Stimulated activated CD4-positive, alpha-beta T cell treated with anti-CD3 and anti-CD28 coated beads, Interleukin-4, amount 100 ng/mL, for 1 hour (primary cell): ENCODE data around the gene RAPGEF1.
A peak's percentile ranks its signal among the peaks of the same experiment; 100 is the strongest.
"Not testable (repeated sequence)": the region's sequence is repeated elsewhere in the genome, so short reads cannot be mapped to it uniquely, and the experiment has no call there.

Experiments
- DNase-seq: peaks from one replicate; pipeline ENCODE4 v3.0.0-alpha.2; 2020

The RAPGEF1 gene, protein sequence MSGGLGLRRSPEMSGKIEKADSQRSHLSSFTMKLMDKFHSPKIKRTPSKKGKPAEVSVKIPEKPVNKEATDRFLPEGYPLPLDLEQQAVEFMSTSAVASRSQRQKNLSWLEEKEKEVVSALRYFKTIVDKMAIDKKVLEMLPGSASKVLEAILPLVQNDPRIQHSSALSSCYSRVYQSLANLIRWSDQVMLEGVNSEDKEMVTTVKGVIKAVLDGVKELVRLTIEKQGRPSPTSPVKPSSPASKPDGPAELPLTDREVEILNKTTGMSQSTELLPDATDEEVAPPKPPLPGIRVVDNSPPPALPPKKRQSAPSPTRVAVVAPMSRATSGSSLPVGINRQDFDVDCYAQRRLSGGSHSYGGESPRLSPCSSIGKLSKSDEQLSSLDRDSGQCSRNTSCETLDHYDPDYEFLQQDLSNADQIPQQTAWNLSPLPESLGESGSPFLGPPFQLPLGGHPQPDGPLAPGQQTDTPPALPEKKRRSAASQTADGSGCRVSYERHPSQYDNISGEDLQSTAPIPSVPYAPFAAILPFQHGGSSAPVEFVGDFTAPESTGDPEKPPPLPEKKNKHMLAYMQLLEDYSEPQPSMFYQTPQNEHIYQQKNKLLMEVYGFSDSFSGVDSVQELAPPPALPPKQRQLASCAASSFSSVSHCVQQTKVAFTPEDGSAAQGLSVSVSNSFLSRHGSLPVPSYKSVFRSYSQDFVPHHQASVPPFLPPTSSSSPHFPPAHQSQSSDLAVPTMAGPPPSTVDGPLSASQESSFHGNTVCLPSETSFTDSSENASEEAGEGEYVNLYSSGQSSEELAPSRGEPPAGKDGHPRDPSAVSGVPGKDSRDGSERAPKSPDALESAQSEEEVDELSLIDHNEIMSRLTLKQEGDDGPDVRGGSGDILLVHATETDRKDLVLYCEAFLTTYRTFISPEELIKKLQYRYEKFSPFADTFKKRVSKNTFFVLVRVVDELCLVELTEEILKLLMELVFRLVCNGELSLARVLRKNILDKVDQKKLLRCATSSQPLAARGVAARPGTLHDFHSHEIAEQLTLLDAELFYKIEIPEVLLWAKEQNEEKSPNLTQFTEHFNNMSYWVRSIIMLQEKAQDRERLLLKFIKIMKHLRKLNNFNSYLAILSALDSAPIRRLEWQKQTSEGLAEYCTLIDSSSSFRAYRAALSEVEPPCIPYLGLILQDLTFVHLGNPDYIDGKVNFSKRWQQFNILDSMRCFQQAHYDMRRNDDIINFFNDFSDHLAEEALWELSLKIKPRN (N-terminal part only)

DNA sequence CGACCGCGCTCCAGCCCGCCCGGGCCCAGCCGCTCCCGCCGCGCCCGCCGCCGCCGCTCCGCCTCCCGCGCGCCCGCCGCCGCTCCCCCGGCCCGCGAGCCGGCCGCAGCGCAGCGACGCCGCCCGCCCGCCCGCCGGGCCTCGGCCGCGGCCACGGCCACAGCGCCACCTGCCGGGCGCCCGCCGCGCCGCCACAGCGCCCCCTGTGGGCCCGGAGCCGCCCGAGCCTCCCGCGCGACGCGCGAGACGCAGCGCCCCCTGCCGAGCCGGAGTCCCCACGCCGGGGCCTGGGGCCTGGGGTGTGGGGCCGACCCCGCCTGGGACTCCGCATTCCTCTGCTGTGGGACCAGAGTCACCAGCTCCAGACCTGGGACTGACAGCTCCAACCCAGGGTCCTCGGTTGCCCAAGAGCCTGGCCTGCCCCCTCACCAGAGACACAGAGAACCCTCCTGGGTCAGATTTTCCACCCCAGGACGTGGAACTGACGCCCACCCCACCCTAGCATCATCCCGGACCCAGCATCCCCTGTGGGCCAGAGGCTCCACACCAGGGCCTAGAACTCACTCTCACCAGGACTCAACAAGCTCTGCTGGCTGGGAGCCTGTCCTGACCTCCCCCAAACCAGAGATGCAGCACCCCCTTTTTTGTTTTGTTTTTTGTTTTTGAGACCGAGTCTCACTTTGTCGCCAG lies at the start of gene RAPGEF1:
TSS of gene RAPGEF1 (minus strand) at position 118 of the 690 bp plus-strand sequence. CDS start 246 bp downstream, outside the sequence.
- DNase-seq: peak; percentile 86

DNA sequence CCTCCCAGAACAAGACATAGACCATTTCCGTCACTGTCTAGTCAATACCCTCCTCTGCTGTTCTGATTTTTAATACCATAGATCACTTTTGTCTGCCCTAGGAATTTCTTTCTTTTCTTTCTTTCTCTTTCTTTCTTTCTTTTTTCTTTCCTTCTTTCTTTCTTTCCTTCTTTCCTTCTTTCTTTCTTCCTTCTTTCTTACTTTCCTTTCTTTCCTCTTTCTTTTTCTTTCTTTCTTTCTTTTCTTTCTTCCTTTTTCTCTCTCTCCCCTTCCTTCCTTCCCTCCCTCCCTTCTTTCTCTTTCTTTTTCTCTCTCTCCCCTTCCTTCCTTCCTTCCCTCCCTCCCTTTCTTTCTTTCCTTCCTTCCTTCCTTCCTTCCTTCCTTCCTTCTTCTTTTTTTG lies 49.0 kb upstream of the RAPGEF1 start:
- no peak for DNase-seq

DNA sequence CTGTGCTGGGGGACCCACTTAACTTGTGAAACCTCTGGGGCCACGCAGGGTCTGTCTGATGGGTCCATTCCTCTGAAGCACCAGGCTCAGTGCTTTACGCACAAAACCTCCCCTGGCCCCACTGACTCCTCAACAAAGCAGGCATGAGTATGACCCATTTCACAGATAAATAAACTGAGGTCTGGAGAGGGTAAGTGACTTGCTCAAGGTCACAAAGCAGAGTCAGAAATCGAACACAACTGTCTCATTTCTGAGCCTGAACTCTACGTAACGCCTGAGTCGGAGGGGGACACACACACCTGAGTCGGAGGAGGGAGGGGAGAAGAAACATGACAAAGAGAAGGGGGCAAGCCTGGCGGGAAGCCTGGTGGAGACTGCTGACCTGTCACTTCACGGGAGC lies 48.0 kb upstream of the RAPGEF1 start:
- no peak for DNase-seq

DNA sequence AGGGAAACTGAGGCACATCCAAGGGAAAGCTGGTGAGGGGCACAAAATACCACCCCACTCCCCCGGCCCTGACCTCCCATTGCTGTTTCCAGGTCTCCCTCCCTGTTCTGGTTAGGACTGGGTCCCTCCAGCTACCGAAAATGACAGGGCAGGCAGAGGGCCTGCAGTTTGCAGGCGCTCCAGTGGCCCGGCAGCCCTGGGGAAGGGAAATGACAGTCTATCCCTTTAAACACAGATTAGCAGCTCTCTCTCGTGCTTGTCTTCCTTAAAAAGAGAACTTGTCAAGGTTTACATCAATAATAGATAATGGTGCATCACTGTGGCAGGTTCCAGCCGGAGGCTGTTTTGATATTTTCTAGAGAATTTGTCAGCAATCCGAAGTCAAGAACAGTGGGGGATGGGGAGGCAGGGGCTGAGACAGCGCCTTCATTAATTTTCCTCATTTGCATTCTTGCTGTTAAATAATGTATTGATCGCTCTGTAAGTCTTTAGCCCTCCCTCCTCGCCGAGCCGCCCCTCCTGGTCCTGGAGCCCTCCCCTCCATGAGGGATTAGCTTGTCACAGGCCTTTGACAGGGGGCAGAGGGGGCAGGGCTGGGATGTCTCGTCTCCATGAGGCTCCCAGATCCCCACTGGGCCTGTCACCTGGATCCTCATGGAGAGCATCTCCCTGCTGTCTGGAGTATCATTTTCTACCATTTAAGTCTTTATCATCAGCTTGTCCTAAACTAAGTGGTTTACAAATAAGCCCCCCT lies 45.0 kb upstream of the RAPGEF1 start:
- DNase-seq: no peak

DNA sequence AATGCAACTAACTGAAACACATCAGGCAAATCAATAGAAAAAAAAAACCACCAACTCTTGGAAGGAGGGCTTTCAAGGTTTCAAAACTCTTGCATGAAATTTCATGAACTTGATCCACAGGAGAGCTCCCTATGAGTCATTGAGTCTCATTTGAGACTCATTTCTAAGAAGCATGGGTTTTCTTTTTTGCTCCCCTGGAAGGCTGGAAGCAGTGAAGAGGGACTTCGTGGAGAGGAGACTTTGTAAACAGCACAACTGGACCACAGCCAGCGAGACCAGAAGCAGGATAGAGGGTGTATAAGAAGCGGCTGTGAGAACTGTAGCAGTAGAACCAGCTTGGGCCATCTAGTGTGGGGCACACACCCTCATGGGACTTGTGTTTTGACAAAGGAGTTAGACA lies 41.2 kb upstream of the RAPGEF1 start:
- DNase-seq: no peak

DNA sequence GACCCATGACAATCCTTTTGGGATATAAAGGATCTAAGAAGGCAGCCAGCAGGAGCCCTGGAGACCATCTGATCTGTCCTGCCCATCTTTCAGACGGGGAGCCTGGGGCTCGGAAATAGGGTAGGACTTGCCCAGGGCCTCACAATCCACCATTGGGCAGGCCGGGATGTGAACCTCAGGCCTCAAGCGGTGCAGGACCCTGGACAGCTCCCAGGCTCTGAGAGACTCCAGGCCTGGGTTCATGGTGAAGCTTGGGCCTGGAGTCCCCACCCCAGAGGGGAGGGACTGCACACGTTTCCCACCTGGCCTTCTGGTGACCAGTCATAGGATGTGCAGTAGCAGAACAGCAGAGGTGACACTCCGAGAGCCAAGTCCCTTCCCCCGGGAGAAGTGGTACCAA lies 36.6 kb upstream of the RAPGEF1 start:
- peak; percentile 10 for DNase-seq

DNA sequence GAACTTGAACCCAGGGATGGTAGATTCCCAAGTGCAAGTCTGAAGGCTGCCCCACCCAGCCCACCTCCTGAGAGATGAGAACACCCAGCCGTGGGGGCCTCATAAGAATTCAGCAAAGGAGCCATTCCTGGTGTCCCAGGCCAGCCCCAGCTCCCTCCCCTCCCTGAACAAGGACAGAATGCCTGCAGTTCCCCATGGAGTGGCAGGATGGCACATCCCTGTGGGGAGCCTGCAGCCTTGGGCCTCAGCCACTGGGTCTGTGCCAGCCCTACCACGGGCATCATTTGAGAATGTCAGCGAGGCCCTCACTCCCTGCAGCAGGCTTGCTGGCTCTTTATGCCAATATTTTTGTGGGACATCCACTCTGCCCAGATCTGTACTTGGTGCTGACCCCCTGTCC lies 36.2 kb upstream of the RAPGEF1 start:
- no peak for DNase-seq

DNA sequence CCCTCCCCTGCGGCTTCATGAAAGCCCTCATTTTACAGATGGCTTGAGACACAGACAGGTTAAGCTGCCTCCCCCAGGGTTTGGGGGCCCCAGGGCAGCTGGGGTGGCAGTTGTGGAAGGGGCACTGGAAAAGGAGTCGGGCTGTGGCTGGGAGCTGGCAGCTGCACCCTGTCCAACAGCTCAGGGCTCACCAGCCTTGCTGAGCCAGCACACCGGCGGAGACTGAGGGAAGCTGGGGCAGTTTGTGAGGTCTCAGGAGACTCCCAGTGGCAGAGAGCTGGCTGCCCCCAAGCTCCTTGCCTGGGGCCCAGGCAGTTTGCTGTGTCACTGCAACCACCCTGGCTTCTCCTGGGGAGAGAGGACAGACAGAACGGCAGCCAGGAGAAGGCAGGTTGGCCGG lies 34.8 kb upstream of the RAPGEF1 start:
- no peak for DNase-seq

DNA sequence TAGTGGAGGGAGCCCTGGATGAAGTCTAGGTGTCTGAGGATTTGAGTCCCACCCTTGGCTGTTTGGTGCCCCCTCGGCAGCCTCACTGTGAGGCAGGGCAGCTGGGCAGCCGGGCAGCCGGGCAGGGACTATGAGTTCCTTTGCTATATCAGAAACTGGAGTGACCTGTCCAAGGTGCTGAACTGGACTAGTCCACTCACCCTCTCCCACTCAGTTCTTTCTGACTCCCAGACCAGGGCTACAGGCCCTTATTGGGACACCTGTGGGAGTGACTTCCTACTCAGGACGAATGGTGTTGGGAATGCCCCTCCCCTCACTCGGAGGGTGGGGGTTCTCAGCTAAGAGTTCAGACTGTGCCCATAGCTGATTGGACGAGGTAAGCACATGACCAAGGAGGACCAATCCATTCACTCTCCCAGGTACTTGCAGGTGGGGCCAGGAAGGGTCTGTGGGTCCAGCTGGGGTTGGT lies 34.1 kb upstream of the RAPGEF1 start:
- no peak for DNase-seq

DNA sequence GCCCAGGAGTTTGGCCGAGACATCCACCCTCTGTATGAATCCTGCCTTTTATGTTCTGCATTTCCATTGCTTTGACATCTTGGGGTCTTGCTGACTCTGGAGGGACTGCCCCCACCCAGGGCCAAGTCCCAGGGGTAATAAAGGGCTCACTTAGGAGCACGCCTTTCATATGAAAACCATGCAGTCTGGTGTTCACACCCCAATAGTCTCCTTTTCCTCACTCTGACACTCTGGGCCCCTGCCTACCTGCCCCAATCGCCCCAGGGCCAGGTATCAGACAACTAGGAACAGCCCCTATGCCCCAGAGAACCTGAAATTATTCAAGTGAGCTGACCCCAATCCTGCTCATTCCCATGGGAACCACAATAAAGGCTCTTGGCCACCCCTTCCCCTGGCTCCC lies 33.1 kb upstream of the RAPGEF1 start:
- no peak for DNase-seq

DNA sequence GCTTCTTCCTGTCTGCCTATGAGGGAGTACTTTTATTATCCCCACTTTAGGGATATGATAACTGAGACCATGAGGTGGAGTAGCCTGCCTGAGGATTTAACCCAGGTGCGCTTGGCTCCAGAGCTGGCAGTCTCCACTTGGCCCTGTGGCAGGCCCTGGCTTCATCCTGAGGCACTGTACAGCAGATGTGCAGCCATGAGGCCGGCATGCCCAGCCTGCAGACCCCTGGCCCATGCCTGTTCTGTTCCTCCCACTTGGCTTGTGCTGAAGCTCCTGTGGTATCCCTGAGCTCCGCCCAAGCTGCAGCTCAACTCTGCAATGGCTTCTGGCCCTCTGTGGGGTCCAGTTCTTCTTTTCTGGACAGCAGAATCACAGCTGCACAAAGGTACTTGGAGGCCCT lies 31.8 kb upstream of the RAPGEF1 start:
- DNase-seq: no peak

DNA sequence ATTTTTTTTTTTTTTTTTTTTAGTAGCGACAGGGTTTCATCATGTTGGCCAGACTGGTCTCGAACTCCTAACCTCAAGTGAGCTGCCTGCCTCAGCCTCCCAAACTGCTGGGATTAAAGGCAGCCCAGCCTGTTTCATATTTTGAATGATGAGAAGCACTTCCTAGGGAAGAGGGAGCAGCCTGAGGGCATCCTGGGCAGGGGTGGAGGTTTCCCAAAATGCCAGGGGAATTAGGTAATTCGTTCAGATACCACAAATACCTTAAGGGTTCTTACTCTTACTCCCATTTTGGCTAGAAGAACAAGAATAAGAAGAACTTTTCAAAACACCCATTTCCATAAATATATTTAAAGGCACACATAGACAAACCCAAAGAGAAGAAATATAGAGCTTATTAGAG lies 29.5 kb upstream of the RAPGEF1 start:
- no peak for DNase-seq

DNA sequence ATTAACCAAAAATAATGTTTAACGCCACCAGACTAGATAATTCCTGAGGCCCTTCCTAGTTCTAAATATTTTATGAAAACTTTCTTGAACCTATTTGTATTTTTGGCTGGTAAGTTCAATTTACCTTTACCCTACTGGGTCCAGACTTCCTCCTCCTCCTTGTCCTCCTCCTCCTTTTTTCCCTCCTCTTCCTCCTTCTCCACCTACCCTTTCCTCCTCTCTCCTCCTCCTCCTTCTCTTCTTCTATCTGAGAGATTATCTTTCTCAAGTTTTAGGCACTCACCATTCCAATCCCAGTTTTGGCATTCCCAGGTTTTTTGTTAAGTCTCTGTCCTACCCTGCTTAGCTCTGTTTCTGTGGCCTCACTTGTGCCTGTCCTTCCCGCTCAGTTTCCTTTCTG lies 24.7 kb upstream of the RAPGEF1 start:
- no peak for DNase-seq

DNA sequence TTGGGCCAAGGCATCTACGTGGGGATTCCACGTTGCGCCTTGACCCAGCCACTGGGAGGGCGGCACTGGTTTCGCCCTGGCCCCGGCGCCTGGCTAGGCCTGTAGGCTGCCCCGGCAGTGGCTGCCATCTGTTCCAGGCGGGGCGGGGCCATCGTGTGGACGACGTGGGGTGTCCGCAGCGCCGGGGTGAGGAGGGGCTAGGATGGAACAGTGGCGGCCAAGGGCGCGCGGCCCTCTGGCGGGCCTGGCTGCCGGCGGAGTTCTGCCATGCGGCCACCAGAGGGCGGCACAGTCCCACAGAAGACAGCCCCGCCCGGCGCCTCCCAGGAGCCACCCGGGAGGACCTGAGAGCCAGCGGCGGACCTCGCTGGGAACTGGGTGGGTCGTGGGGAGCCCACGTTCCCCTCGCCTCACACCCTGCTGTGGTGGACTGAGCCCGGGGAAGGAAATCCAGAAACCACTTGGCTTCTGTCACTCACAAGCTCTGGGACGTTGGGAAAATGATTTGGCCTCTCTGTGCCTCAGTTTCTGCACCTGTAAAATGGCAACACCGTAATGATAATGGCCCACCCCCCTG lies 22.6 kb upstream of the RAPGEF1 start:
- peak; percentile 82 for DNase-seq

DNA sequence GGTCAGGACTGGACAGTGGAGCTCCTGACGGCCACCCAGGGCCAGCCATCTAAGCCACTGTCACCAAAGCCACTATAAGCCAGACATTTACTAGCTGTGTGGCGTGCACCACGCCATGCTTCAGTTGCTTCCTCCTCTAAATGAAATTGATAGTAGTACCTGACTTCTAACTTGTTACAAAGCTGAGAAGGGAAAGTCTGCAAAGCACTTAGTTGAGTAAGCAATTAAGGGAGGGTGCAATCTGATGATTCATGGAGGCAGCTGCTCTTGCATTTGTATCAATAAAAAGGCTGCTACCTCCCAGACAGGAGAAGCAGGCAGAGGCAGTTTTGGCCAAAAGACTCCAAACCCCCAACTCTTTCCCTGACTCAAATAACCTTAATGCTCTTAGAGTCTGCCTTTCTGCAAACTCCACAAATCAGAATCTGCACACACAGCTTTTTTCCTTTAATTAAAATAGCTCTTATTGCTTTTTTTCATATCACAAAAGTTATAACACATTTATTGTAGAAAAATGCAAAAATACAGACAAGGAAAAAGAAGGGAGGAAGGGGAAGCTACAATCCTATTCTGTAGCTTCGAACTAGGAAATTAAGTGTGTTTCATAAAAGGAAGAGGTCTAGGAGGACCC lies 19.3 kb upstream of the RAPGEF1 start:
- no peak for DNase-seq

DNA sequence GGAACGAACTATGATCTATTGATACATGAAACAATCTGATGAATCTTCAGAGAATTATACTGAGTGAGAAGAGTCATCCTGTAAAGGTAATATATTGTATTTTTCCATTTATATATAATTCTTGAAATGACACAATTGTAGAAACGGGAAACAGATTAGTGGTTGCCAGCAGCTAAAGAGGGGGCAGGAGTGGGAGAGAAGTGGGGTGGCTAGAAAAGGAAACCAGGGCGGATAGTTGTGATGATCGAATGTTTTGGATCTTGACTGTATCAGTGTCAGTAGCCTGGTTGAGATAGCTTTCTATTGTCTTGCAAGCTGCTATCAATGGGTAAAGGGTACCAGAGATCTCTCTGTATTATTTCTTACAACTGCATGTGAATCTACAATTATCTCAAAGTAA lies 17.7 kb upstream of the RAPGEF1 start:
- DNase-seq: no peak

DNA sequence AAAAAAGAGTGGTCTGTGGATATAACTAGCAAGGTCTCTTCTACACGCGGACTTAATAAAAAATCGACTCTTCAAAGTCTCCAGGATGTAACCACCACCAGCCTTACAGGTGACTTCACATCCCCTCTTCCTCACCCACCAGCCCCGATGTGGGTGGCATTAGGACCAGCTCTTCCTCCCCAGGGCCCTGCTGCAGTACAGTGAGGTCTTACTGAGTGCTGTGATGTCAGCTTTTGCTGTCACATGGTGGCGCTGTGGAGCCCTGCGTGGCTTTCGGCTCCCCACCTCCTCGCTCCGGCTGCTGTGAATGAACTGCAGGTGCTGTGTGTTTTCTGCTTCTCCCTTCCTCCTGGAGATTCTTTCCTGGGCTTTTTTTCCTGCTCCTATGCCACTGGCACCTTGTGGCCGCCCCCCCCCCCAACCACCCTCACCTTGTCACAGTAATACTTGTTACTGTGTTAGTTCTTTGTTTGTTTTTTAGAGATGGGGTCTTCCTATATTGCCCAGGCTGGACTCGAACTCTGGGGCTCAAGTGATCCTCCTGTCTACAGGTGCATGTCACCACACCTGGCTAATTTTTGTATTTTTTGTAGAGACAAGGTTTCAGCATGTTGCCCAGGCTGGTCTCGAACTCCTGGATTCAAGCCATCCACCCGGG lies 15.8 kb upstream of the RAPGEF1 start:
- DNase-seq: peak; percentile 90

DNA sequence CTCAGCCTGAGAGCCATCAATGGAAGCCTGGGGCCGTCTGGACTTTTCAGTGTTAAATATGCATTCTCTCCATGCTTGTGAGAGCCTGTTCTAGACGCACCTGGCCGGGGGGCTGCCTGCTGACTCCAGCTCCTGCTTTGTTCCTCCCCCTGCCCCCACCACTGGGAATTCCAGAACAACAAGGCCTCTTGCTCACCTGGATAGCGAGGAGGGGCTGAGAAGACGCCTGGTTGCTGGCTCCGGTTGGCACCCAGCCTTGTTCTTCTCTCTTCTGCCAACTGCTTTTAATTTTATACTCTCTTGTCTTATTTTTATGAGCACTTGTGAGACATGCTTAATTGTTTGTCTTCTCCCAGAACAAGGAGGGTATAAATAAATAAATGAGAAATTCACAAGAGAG lies 15.0 kb upstream of the RAPGEF1 start:
- no peak for DNase-seq

DNA sequence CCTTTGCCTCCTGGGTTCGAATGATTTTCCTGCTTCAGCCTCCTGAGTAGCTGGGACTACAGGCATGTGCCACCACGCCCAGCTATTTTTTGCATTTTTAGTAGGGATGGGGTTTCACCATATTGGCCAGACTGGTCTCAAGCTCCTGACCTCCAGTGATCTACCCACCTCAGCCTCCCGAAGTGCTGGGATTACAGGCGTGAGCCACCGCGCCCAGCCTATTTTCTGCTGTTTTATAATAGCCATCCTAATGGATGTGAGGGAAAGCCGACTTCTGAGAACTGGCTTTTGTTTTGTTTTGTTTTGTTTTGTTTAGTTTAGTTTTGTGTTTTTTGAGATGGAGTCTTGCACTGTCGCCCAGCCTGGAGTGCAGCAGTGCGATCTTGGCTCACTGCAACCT lies 13.9 kb upstream of the RAPGEF1 start:
- not testable (repeated sequence) for DNase-seq

DNA sequence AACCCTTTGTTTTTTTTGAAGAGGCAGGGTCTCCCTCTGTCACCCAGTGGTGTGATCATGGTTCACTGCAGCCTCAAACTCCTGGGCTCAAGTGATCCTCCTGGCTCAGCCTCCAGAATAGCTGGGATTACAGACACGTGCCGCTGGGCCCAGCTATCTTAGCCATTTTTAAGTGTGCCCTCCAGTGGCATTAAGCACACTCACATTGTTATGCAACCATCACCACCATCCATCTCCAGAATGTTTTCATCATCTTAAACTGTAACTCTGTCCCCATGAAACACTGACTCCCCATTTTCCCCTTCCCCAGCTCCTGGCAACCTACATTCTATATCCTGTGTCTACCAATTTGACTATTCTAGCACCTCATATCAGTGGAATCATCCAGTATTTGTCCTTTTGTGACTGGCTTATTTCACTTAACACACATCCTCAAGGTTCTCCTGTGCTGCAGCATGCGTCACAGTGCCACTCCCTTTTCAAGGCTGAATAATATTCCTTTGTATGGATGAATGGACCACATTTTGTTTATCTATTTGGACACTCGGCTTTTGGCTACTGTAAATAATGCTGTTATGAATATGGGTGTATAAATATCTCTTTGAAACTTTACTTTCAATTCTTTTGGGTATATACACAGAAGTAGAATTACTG lies 12.5 kb upstream of the RAPGEF1 start:
- no peak for DNase-seq
